ENCODE measurements around the gene TWIST1. TPM values are rescaled to one million over a fixed set of nuclear protein-coding genes. Genes with fewer than 3 reads are reported as not detected.

Gene TWIST1
- total RNA-seq, 1 experiment from 2014 or later, result 1.0 TPM

- Histone ChIP-seq H3K4me3 (no peak overlapping the region), H3K4me2 (no peak overlapping the region), H3K36me3 (ENCODE audit: low read depth) (no peaks in the 10 kb centered on the region), H3K9me3 (ENCODE audit: insufficient read depth, low read depth) (peaks cover 7% of the 10 kb centered on the region), H3K27me3 (ENCODE audit: insufficient read depth, low read depth) (no peaks in the 10 kb centered on the region), H3K4me1 (replicated peaks; ENCODE audit: insufficient read depth) (peaks cover 8% of the 10 kb centered on the region), H4K20me1 (ENCODE audit: insufficient read depth) (no peaks in the 10 kb centered on the region), H2AFZ (no peak overlapping the region), H3K9me2 (ENCODE audit: insufficient read depth) (no peaks in the 10 kb centered on the region), H3K79me2 (ENCODE audit: low read depth) (no peaks in the 10 kb centered on the region), H3K27ac (no peak overlapping the region), H3F3A (ENCODE audit: insufficient read depth, low read depth) (0 out of 2 replicates have a peak, but pooled peaks cover 5% of the 10 kb centered on the region)
- BruUV-seq (replicated peaks), result no TSS peak
- no peak for DNase-seq
- ChIA-PET CTCF (no interaction called here), POLR2A (ENCODE audit: unreplicated experiment) (no interaction called here)
- TF ChIP-seq, protein P1, sequence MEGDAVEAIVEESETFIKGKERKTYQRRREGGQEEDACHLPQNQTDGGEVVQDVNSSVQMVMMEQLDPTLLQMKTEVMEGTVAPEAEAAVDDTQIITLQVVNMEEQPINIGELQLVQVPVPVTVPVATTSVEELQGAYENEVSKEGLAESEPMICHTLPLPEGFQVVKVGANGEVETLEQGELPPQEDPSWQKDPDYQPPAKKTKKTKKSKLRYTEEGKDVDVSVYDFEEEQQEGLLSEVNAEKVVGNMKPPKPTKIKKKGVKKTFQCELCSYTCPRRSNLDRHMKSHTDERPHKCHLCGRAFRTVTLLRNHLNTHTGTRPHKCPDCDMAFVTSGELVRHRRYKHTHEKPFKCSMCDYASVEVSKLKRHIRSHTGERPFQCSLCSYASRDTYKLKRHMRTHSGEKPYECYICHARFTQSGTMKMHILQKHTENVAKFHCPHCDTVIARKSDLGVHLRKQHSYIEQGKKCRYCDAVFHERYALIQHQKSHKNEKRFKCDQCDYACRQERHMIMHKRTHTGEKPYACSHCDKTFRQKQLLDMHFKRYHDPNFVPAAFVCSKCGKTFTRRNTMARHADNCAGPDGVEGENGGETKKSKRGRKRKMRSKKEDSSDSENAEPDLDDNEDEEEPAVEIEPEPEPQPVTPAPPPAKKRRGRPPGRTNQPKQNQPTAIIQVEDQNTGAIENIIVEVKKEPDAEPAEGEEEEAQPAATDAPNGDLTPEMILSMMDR (conservative IDR thresholded peaks at IDR 0.05), result no peak
- TF ChIP-seq EZH2 (IDR thresholded peaks at IDR 0.05; ENCODE audit: low read depth), result no peak
- intact Hi-C loops (cut with micrococcal nuclease; ENCODE audit: unreplicated experiment), result no loop called here
Observed at GRCh38 chr7:19095353-19095860, 22.0 kb downstream of the TWIST1 start.

- intact Hi-C loops (cut with micrococcal nuclease; ENCODE audit: unreplicated experiment), result no loop called here
- peaks cover 4% of the 10 kb centered on the region; the same call in 1 of the 2 replicates for H3K9me3 ChIP-seq (ENCODE audit: insufficient read depth, low read depth)
- no peaks in the 10 kb centered on the region for H3K27me3 ChIP-seq (ENCODE audit: insufficient read depth, low read depth)
- H3K79me2 ChIP-seq (ENCODE audit: low read depth), result no peaks in the 10 kb centered on the region
- no TSS peak for BruUV-seq (replicated peaks)
- H4K20me1 ChIP-seq (ENCODE audit: insufficient read depth), result no peaks in the 10 kb centered on the region
- H2AFZ ChIP-seq, result no peak overlapping the region
- no peak overlapping the region for H3K4me3 ChIP-seq
- CTCF ChIA-PET, result no interaction called here
- no peaks in the 10 kb centered on the region for H3K9me2 ChIP-seq (ENCODE audit: insufficient read depth)
- POLR2A ChIA-PET (ENCODE audit: unreplicated experiment), result no interaction called here
- TF ChIP-seq, protein P1 (conservative IDR thresholded peaks at IDR 0.05), result no peak
- TF ChIP-seq EZH2 (IDR thresholded peaks at IDR 0.05; ENCODE audit: low read depth), result no peak
- no peaks in the 10 kb centered on the region for H3F3A ChIP-seq (ENCODE audit: insufficient read depth, low read depth)
- peaks cover 2% of the 10 kb centered on the region for H3K4me1 ChIP-seq (replicated peaks; ENCODE audit: insufficient read depth)
- H3K4me2 ChIP-seq, result no peak overlapping the region
- no peaks in the 10 kb centered on the region for H3K36me3 ChIP-seq (ENCODE audit: low read depth)
- DNase-seq, result no peak
- no peak overlapping the region for H3K27ac ChIP-seq
Observed at GRCh38 chr7:19094598-19095352, 22.7 kb downstream of the TWIST1 start.

- H4K20me1 ChIP-seq (ENCODE audit: insufficient read depth), result no peaks in the 10 kb centered on the region
- no TSS peak for BruUV-seq (replicated peaks)
- no peak overlapping the region for H3K4me3 ChIP-seq
- no peak for DNase-seq
- ChIA-PET POLR2A (ENCODE audit: unreplicated experiment) (no interaction called here), CTCF (no interaction called here)
- no peaks in the 10 kb centered on the region for H3K27me3 ChIP-seq (ENCODE audit: insufficient read depth, low read depth)
- no peak overlapping the region for H2AFZ ChIP-seq
- no peaks in the 10 kb centered on the region for H3K36me3 ChIP-seq (ENCODE audit: low read depth)
- H3K4me1 ChIP-seq (replicated peaks; ENCODE audit: insufficient read depth), result no peaks in the 10 kb centered on the region
- H3K27ac ChIP-seq, result no peak overlapping the region
- H3K9me2 ChIP-seq (ENCODE audit: insufficient read depth), result no peaks in the 10 kb centered on the region
- H3K9me3 ChIP-seq (ENCODE audit: insufficient read depth, low read depth), result peaks cover 4% of the 10 kb centered on the region; the same call in 1 of the 2 replicates
- H3K79me2 ChIP-seq (ENCODE audit: low read depth), result no peaks in the 10 kb centered on the region
- intact Hi-C loops (cut with micrococcal nuclease; ENCODE audit: unreplicated experiment), result no loop called here
- no peaks in the 10 kb centered on the region for H3F3A ChIP-seq (ENCODE audit: insufficient read depth, low read depth)
- H3K4me2 ChIP-seq, result no peak overlapping the region
- TF ChIP-seq, protein P1 (conservative IDR thresholded peaks at IDR 0.05), result no peak
- TF ChIP-seq EZH2 (IDR thresholded peaks at IDR 0.05; ENCODE audit: low read depth), result no peak
Observed at GRCh38 chr7:19094138-19094537, 23.3 kb downstream of the TWIST1 start.
